LoVo (cell line): ENCODE results near the gene TPPP3.

ENCODE experiments used
- DNase-seq: peaks from one replicate; pipeline ENCODE4 v3.0.0-alpha.2; 2016; ENCODE audit warnings: low spot score

TPPP3 gene

DNA sequence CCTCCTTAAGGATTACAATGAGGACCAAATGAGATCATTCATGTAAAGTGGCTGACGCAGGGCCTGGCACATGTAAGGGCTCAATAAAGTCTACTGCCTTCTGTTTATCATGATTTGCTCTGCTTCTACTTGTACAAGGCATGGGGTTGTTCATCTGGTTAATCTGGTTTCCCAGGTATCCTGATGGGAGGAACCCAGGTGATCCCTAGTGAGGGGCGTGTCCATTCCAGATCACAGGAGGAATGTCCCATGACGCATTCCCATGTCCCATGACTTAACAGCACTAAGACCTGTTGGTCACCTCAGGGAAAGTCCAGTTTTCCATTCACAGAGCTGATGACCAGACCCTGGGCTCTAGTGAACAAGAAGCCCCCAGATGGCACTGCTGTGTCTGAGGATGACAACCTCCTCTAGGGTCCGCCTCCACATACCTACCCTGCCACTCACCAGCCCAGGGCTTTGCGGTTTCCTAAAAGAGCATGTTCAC is 11.5 kb upstream of the TPPP3 start:
- peak; percentile 86 for DNase-seq

DNA sequence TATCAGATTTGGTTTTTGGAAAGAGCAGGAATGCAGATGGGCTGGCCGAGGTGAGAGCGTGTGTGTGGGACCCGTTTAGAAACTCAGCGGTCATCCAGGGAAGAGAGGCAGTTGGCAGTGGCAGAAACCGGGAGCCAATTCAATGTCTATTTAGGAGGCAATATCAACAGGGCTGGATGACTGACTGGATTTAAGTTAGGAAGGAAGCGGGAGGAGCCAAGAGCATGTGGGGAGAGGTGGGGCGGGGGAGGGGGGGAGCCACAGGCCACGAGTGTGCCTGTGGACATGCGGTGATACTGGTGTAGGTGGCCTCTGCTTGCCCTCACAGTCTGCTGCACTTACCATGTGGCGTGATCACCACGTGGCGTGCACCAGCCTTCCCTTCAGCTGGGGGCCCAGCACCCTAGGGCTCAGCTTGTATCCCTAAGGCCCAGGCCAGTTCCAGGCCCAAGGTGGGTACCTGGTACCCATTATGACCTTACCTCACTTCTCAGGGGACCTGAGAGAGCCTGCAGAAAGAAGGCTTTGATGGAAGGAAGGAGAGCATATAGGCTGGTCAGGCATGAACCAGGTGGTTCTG is 10.8 kb upstream of the TPPP3 start:
- DNase-seq = no peak

- DNase-seq = no peak
Observed at GRCh38 chr16:67400901-67401300, 7.6 kb upstream of the TPPP3 start.

- no peak for DNase-seq
Observed at GRCh38 chr16:67399749-67400704, 6.7 kb upstream of the TPPP3 start.

- no peak for DNase-seq
Observed at GRCh38 chr16:67399218-67399733, 6.0 kb upstream of the TPPP3 start.

DNA sequence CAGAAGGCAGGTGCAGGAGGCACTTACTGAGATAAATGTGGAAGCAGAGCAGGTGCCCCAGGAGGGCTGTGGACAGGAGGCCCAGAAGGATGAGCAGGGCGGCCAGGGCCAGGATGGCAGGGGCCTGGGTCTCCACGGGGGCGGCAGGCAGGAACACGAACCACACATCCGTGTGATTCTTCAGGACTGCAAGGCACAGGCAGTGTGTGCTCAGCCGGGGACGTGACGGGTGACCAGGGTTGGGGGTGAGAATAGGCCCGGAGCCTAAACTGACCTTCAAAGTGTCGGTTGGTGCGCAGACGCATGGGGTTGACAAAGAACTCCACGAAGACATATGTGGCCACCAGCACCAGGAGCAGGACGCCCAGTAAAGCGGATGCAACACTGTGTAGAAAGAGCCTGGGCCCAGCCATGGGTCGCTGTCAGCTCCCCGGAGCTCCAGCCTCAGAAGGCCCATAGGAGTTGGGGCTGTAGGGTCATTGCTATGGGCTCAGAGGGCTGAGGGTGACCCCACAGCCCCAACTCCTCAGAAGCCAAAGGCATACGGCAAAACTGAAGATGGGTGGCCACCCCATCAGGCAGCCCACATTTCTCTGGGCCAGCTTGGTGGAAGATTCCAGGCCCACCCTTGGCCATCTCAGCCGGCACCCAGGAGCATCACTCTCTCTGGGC is 5.4 kb upstream of the TPPP3 start:
- DNase-seq = no peak

DNA sequence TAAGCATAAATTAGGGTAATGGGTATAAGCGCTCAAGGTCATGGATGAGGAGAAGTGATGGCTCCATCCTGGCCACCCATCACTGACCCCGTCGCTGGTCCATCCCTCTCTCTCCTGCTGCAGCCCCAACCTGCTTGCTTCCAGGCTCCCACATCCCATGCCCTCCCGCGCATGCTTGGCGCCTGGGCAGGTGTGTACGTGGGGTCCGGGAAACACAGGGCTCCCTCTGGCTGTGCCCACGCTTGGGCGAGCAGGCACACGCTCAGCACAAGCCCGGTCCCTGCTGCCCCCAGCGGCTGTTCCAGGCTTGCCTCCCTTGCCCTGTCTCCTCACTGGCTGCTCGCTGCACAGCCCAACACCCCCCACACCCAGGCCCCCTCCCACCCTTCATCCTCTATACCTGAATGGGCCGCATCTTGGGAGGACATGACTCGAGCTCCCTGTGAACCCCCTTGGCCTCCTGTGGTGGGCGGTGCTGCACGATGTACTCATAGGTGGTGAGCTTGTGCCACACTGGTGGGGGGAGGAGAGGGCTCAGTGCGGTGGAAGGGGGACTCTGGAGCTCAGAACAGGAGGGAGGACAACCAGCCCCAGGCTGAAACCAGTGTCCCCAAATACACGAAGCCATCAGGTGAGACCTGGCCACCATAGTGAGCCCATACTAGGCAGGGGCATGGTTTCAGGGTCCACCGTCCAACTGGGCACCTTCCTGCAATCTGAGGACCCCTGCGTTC is 4.7 kb upstream of the TPPP3 start:
- DNase-seq = no peak

- no peak for DNase-seq
Observed at GRCh38 chr16:67397036-67397801, 3.9 kb upstream of the TPPP3 start.

- peak; percentile 71 for DNase-seq
Observed at GRCh38 chr16:67396159-67397035, 3.1 kb upstream of the TPPP3 start.

DNA sequence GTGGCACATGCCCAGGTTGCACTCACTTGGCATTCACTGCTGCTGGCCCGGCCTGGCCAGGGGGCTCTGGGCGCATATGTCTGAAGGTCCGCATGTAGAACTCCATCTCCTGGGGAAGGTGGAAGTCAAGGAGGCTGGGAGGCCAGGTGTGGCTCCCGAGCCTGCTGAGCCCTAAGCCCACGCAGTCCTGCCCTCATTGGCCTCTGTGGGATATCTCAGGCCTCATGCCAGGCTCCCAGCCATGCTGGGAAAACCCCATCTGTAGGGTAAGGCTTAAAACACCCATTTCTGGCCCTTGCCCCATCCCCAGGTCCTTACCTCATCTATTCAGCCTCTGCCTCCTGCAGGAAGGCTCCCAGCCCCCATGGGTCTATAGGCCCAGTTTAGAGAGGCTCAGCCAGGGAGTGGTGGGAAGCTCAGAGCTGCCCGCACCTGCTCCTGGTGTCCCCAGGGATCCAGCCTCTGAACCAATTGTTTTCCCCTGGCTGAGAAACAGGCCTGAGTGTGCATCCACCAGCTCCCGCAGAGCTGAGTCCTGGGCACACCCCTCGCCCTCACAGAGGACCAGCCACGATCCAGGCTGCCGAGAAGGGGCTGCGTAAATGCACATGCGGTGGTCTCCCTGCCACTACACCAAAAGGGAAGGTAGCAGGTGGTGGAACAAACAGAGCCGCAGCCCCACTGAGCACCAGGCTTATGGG is 2.3 kb upstream of the TPPP3 start:
- DNase-seq = no peak

GRCh38 chr16:67395105-67395457 is 1.8 kb upstream of the TPPP3 start:
- DNase-seq = no peak

DNA sequence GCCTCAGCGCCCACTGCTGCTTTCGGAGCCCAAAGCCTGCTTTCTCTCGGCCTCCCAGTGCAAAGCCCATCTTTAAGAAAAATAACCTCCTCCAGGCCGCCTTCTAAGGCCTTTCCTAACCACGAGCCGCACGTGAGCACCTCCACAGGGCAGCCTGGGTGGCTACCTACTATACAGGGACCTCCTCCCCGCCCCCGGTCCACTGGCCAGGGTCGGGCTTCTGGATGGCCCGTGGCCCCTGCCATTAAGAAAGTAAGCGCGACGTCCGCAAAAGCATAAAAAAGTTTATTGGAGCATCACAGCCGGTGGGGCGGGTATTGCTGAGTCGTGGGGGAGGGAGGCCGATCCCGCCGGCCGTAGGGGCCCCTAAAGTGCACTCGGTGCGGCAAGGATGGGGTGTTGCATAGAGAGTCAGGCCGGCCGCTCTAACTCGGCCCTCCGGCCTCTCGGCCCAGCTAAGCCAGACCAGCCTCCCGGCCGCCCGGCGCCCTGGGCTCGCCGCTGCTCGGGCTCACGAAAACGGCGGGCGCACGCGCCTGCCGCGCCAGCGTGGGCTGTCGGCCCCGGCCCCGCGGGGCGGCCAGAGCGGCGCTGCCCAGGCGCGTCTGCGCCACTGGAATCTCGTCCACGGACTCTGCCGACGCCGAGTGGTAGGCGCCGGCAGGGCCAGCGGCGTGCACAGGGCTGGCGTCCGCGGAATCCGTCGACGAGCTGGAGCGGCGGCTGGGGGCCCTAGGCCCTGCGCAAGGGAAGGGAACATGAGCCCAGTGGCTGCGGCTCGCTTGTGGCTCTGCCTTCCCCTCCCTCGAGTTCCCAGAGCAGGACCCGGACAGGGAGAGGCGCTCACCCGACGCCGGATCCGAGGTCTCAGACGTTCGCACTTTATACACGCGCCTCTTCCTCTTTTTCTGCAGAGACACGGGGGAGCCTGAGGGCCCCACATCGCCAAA is 1.1 kb upstream of the TPPP3 start:
- no peak for DNase-seq

DNA sequence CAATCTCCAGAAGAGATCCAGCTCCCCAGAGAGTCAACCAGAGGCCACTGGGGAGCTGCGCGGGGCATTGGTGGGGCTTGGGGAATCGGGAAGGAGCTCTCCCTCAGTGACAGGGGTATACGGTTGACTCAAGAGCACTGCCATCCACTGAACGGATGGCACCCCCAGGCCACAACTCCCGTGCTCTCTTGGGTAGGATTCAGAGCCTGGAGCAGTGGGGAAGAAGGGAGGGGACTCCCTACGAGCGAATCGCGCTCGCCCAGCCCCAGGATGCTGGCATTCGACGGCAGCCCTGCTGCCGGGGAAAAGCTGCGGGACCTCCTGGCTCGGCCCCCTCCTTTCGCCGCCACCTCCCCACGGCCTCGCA is 473 bp upstream of the TPPP3 start:
- DNase-seq = no peak

DNA sequence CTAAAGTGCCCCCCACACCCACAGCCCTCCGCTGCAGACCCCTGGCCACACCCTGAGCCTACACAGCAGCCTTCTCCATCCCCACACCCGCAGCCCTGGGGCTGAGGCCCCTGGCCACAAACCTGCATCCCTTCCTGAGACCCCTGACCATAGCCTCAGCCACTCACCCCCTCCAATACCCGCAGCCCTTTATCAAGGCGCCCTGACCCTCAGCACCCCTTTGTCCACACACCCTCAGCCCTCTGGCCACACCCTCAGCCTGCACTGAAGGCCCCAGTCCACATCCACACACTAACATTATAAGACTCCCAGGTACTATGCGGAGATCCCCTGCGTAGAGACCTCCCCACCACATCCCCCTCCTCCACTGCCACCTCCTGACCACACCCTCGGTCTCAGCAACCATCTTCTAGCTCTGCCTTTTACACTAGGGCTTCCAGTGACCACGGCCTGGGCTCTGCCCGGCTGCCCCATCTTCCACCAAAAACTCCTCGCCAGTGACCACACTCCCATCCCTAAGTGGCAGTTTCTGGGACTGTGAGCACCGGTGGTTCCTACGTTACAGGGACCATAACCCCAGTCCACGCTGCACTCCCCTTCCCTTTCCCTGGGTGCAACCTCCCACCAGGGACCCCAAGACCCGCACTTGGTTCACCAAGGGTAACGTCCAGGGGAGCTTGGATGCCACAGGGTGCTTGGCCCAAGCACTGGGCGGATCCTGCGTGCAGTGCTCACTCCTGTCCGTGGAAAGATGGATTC is 818 bp downstream of the TPPP3 start:
- no peak for DNase-seq

- no peak for DNase-seq
Observed at GRCh38 chr16:67391424-67392300, 1.6 kb downstream of the TPPP3 start.

- no peak for DNase-seq
Observed at GRCh38 chr16:67390816-67391423, 2.4 kb downstream of the TPPP3 start.
